GM19240 (cell line): Measurements from ENCODE around the gene TNFRSF14.

Experiments
- DNase-seq: peaks from one replicate; pipeline ENCODE4 v3.0.0; 2011; ENCODE audit warnings: low spot score; ENCODE audit not compliant: insufficient read length

Gene TNFRSF14

GRCh38 chr1:2586154-2587070, 30.2 kb downstream of the TNFRSF14 start, which contains the start of gene PRXL2B:
TSS of gene PRXL2B (plus strand) at chr1:2586777. CDS start at chr1:2586886, 109 bp downstream.
- DNase-seq, result peak; percentile 93

- DNase-seq, result no peak
These were observed 31.1 kb downstream of the TNFRSF14 start for GRCh38 chr1:2587071-2587859.

GRCh38 chr1:2587860-2588571, 31.8 kb downstream of the TNFRSF14 start:
- no peak for DNase-seq

DNA sequence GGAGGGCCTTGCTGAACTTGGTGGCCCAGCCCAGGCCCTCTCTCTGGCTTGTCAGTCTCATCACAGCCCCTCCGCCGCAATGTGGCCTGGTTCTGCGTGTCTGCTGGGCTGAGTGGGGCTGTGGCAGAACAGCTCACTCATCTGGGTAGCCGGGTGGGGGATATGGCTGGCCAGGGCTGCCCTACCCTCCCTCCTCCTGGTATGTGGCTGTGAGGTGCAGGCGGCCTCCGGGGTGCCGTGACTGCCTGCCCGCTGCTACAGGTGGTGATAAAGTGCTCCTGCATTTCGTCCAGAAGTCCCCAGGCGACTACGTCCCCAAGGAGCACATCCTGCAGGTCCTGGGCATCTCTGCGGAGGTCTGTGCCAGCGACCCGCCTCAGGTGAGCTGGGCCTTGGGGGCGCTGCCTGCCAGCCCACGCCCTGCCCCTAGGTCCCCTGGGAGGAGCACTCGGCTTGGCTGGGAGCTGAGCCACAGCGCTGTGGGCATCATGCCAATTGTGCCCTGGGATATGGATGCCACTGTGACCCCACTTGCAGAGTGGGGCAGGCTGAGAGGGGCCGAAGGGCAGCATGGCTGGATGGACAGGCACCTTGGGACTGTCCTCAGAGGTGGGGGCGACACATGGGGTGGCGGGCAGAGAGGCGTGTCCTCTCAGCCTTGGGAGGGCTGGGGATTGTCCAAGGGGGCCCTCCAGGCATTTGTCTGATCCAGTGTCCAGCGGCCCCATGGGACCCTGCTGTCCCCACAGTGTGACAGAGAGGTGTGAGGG, 32.7 kb downstream of the TNFRSF14 start:
- no peak for DNase-seq

DNA sequence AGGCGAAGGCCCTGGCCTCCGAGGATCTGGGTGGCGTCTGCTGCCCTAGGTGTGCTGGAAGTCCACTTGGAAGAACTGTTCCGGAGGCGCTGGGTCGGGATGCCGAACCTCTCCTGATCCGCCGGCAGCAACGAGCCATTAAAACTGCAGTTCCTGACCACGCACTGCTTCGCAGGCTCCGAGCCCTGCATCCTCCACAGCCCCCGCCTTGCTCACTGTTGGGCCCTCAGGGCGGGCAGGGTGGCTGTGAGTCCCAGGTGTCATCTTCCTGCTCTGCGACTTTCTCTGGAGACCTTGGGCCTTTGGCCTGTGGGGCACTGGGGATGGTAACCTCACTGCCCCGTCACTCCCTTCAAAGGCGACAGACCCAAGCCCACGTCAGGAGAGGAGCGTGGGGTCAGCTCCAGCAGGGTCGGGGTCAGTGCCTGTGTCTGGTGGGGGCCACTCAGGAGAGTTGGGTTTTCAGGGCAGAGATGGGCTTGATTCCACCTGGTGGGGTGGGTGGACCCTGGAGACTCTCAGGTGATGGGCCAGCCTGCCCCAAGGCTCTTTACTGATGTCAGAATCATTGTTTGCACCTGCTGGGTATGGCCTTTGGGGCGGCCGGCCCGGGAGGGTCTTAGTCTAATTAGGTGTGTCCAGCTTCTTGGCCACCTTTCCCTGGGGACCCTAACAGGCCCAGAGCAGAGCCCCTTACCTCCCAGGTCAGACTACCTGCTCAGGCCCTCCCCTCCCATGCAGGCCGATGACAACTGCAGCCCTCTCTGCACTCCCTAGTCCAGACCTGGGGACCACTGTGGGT, 33.5 kb downstream of the TNFRSF14 start:
- no peak for DNase-seq

GRCh38 chr1:2590233-2591141, 34.3 kb downstream of the TNFRSF14 start:
- DNase-seq, result no peak

- no peak for DNase-seq
These were observed 35.0 kb downstream of the TNFRSF14 start for GRCh38 chr1:2591233-2591580.

DNA sequence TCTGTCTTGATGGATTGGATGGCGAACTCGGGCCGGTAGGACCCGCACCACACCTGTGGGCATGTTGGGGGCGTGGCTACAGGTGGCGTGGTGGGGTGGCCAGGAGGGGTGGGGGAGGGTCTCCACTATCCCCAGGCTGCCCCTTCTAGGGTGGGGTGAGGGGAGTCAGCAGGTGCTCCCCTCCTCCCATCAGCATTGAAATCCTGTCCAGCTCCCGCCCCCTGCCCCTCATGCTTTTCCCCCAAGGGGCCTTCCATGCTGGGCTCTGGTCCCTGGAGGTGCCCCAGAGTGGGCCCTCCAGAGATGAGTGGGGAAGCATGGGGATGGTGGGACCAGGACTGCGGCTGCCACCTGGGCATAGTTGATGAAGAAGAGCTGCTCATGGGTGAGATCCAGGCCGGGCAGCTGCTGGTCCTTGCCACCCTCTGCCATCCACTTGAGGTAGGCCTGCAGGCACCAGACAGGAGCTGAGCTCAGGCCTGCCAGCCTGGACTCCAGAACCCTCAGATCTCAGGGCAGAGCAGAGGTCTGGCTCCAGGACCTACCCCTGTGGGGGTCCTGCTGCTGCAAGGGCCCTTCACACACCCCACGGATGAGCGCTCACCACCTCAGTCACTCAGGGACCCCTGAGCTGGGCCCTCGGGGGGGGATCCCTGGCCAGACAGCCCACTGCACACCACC, 35.5 kb downstream of the TNFRSF14 start:
- no peak for DNase-seq

GRCh38 chr1:2592672-2593071, 36.5 kb downstream of the TNFRSF14 start:
- no peak for DNase-seq

- DNase-seq, result no peak
These were observed 37.2 kb downstream of the TNFRSF14 start for GRCh38 chr1:2593251-2593878.

DNA sequence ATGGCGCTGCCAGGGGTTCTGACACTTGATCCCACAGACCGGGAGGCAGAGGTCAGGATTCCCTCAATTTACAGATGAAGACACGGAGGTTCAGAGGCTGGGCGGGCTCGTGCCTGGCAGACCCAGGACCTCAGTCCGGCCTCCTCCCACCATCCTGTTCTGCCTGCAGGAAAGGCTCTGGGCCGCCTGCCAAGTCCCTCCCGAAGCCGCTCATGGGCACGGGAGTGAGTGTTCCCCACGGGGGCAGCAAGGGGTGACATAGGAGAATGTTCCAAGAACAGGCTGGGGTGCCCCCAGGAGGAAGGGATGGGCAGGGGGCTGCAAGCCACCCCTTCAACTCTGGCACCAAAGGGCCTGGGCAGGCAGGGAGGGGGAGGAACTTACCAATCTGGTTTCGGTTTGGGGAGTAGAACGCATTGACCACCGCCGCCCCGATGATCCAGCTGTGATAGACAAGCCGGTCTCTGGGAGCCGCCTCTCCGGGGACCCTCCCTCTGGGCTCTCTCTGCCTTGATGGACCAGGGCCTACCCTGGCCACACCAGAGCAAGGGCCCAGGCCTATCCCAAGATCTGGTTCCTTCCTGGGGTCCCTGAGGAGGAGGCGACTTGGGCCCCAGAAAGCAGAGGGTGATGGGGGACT, 38.0 kb downstream of the TNFRSF14 start:
- DNase-seq, result no peak

GRCh38 chr1:2594641-2595131, 38.5 kb downstream of the TNFRSF14 start:
- no peak for DNase-seq

- no peak for DNase-seq
These were observed 39.2 kb downstream of the TNFRSF14 start for GRCh38 chr1:2595261-2595811.

DNA sequence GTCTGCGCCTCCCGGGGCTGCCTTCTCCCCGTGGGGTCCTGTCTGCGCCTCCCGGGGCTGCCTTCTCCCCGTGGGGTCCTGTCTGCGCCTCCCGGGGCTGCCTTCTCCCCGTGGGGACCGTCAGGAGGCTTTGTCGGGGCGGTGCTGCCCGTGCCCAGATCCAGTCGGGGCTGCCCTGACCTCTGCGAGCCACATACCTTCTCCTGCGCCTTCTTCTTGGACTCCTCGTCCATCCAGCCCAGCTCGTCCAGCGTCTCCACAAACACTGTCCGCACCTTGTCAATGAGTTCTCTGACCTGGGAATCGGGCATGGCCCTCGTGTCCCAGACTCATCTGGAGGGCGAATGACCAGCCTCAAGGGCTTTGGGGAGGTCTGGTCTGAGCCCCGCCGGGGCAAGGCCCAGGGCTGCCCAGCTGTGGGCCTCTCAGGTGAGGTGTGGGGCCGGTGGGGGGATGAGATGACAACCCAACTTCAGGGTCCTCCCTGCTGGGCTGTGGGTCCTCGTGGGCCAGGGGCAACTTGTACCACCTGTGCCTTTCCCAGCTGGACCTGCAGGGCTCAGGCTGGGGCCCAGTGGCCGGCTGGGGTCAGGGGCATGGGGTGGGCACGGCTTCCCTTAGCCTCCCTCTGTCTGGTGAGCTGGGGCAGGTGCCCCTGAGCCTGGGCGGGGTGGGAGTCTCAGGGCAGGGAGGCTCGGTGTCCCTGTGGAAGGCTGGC, 39.8 kb downstream of the TNFRSF14 start:
- DNase-seq, result no peak

DNA sequence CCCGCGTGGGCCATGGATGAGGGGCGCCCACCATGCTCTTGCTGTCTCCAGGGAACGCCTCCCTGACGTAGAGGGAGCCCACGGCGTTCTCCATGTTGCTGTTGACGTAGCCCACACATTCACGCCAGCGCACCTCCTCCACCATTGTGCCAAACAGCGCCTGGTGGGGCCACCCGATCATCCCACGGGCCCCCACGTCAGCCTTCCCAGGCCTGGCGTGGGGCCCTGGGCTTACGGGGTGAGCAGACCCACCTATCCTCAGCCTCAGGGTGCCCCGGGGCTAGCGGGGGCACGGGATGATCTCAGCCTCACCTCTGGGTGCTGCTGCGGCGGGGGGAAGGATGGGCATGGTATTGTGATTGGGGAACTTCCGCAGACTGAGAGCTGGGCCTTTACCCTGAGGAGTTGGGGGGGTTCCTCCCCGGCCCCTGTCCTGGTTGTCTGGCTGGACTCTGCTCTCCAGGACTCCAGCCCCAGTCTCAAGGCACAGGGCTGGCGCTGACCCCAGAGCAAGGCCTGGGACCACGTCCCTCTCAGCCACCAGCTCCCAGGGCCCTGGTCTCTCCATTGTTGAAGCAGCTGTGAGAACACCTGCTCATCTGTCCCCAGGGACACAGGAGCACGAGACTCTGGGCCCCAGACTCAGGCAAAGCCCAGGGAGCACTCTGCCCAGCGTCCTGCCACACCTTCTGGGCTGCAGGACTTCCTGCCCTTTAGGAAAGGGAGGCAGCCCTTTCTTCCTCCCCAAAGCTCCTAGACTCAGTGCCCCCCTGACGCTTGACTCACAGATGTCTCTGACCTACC, 40.6 kb downstream of the TNFRSF14 start:
- DNase-seq, result no peak
